ENCODE results near the gene ADAMTSL5. TPM values are rescaled to one million over a fixed set of nuclear protein-coding genes. Genes with fewer than 3 reads are reported as not detected.
"Not testable (repeated sequence)": the region's sequence is repeated elsewhere in the genome, so short reads cannot be mapped to it uniquely, and the experiment has no call there.

The ADAMTSL5 gene
- total RNA-seq, 1 donor from 2014 or later, result 3.6 TPM

DNA sequence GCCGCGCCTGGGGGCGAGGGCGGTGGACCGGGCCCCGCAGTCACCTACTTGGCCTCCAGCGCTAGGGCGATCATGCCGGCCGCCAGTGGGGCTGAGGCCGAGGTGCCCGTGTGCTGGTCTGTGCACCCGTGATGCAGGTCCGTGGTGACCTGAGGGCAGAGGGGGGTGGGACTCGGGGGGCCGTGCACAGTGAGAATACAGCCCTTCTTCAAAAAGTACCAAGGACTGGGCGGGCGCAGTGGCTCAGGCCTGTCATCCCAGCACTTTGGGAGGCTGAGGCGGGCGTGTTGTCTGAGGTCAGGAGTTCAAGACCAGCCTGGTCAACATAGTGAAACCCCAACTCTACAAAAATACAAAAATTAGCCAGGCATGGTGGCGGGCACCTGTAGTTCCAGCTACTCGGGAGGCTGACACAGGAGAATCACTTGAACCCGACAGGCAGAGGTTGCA is 28.8 kb downstream of the ADAMTSL5 start:
- Mint-ChIP-seq H3K36me3 (ENCODE audit: low read depth) (peaks cover 3% of the 10 kb centered on the region), H3K27ac (no peak overlapping the region), H3K4me3 (no peak overlapping the region)

DNA sequence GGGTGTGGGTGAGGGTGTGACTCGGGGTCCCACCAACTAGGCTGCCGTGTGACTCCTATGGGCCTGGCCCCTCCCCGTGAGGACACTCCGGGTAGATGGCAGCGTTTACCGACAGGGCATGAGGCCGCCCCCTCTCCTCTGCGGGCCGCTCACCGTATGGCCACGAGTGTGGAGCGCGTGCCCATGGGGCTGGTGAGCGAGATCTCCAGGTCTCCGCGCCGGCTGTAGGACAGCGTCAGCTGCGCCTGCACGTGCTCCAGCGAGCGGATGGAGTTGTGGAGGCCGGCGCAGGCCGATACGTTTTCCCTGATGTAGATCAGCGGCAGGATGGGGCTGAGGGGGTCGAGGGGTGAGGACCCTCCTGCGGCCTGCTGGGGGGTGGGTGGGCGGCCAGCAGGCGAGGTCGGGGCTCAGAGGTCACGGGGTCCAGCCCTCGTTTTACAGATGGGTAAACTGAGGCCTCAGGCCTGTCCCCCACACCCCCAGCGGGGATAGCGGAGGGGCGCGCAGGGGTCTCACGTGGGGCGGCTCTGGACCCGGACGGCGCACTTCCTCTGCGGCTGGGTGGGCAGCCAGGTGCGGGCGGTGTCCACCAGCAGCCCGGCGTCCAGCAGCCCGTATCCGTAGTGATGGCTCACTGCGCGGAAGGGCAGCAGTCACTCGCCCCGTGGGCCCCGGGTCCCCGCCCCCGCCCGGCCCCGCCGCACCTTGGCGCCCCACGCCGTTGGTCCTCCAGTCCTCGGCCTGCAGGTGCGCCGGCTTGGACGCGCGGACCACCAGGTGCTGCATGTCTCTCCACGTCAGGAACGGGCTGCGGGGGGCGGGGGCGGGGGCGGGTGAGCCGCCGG is 29.5 kb downstream of the ADAMTSL5 start:
- Mint-ChIP-seq H3K36me3 (ENCODE audit: low read depth) (peaks cover 4% of the 10 kb centered on the region), H3K9me3 (no peaks in the 10 kb centered on the region), H3K4me1 (ENCODE audit: low read depth) (peaks cover 6% of the 10 kb centered on the region), H3K27me3 (ENCODE audit: insufficient read depth) (no peaks in the 10 kb centered on the region), H3K4me3 (no peak overlapping the region), H3K27ac (no peak overlapping the region)
- no peak for DNase-seq (ENCODE audit: low spot score)
- intact Hi-C loops (cut with micrococcal nuclease), result no loop called here

More for the DNA sequence above, 28.8 kb downstream of the ADAMTSL5 start:
- H3K4me1 Mint-ChIP-seq (ENCODE audit: low read depth), result peaks cover 4% of the 10 kb centered on the region
- no peak for DNase-seq (ENCODE audit: low spot score)
- intact Hi-C loops (cut with micrococcal nuclease), result no loop called here
- no peaks in the 10 kb centered on the region for H3K27me3 Mint-ChIP-seq (ENCODE audit: insufficient read depth)
- no peaks in the 10 kb centered on the region for H3K9me3 Mint-ChIP-seq

DNA sequence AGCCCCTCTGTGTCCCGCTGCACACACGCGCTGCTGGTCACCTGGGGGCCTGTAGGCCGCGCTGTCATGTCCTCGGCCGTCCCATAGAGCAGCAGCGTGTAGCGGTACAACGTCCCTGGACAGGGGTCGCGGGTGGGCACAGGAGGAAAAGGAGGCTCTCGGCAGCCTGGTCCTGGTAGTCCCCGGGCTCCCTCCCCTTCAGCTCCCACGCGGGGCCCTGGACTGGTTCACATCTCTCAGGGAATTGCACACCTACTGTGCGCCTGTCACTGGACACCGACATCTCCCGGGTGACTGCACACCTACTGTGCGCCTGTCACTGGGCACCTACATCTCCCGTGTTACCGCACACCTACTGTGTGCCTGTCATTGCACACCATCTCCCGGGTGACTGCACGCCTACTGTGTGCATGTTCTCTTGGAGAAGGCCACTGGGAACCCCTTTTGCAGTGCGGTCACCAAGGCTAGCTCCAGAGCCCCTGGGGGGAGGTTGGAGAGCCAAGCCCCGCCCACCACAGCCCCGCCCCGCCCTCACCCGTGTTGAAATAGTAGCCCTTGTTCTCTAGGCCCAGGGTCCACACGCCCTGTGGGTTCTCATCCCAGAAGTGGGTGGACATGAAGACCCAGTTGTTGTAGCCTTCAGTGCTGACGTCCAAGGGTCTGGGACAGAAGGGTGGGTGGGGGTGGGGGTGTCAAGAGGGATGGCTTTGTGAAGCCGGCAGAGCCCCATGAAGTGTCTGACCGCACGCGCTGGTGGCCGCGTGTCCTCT is 30.3 kb downstream of the ADAMTSL5 start:
- Mint-ChIP-seq H3K9me3 (no peaks in the 10 kb centered on the region), H3K4me1 (ENCODE audit: low read depth) (peaks cover 7% of the 10 kb centered on the region), H3K36me3 (ENCODE audit: low read depth) (peaks cover 4% of the 10 kb centered on the region), H3K27me3 (ENCODE audit: insufficient read depth) (no peaks in the 10 kb centered on the region), H3K4me3 (no peak overlapping the region), H3K27ac (no peak overlapping the region)
- DNase-seq (ENCODE audit: low spot score), result no peak
- intact Hi-C loops (cut with micrococcal nuclease), result no loop called here

DNA sequence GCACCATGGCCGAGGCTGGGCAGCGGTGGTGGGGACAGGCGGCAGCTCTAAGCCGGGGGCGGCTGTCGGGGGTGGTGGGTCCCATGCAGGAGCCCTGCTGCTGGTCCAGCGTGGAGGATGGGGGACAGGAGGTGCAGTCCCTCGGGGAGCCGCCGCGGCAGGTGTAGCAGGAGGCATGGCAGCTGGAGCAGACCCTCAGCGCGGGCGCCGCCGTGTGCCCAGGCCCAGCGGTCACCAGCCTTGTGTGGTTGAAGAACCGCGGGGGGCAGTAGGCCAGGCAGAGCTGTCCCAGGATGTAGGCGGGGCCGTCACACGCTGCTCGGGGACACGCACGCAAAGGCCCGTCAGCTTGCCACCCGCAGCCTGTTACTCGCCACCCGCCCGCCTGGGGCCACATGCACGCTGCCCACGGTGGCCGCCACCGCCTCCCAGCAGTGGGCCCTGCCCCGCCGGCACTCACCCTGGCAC is 30.9 kb downstream of the ADAMTSL5 start:
- peaks cover 4% of the 10 kb centered on the region for H3K36me3 Mint-ChIP-seq (ENCODE audit: low read depth)
- H3K27me3 Mint-ChIP-seq (ENCODE audit: insufficient read depth), result no peaks in the 10 kb centered on the region
- DNase-seq (ENCODE audit: low spot score), result no peak
- peaks cover 12% of the 10 kb centered on the region for H3K4me1 Mint-ChIP-seq (ENCODE audit: low read depth)
- no peaks in the 10 kb centered on the region for H3K9me3 Mint-ChIP-seq
- intact Hi-C loops (cut with micrococcal nuclease), result no loop called here
- H3K27ac Mint-ChIP-seq, result no peak overlapping the region
- no peak overlapping the region for H3K4me3 Mint-ChIP-seq

DNA sequence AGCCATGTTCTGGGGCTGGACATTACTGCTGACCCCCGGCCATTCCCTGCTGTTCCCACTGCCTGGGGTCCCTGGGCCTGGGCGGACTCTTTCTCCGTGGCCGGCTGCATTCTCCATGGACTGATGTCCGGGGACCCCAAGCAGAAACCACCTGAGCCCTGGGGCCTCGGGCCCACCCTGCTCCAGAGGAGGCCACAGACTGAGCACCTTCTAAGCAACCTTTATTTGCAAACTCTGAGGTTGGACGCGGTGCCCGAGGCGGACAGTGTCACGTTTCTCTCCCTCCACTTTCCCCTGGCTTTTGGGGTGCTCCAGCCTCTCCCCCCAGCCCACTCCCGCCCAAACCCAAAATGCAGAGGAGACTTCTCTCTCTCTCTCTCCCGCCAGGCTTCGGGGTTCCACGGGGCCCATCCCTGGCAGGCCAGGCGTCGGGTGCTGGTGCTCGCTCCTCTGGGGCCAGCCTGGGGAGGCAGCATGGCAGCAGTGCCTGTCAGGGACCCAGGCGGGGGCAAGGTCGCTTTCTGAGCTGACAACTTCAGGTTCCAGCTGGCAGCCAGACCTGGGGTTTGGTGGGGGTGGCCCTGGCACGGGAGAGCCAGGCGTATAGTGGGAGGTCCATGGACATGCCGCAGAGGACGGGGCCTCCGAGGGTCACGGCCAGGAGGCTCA is 31.5 kb downstream of the ADAMTSL5 start:
- intact Hi-C loops (cut with micrococcal nuclease), result no loop called here
- Mint-ChIP-seq H3K27ac (no peak overlapping the region), H3K4me1 (ENCODE audit: low read depth) (peaks cover 12% of the 10 kb centered on the region), H3K9me3 (no peaks in the 10 kb centered on the region), H3K27me3 (ENCODE audit: insufficient read depth) (no peaks in the 10 kb centered on the region), H3K36me3 (ENCODE audit: low read depth) (peaks cover 4% of the 10 kb centered on the region), H3K4me3 (no peak overlapping the region)
- DNase-seq (ENCODE audit: low spot score), result no peak

DNA sequence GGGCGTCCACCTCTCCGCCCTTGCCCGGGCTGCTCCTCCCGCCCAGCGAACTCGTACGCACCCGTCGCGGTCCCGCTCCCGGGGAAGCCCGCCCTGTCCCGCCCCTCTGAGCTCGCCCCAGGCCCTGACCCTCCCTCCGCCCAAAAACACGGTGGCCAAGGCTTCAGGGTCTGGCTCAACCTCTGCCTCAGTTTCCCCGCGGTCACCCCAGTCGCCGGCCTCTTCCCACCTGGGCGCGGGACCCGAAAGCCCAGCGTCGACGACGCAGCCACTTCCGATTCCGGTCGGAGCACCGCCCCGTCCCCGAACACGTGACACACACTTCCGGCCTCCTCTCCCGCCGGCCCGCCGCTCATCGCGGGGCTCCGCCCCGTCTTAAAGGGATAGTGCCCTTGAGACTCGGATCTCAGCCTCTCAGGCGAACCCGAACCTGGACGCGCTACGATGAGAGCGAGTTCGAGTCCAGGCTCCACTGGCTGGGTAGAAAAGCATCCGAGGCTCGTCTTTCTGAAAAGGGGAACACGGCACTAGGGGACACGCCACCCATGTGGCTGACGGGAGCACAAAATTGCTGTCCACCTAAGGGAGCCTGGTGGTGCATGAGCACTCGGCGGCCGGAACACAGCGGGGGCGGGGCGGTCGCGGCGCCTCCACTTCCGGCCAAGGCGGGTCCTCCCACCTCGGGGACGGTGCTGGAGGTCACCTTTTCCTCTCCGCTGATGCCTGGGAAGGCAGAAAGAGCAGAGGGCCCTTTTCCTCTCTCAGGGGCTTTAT is 33.7 kb downstream of the ADAMTSL5 start, which contains the start of gene C19orf25:
C19orf25 (minus strand) TSS at position 282 of the 774 bp plus-strand sequence. CDS start 312 bp downstream, outside the sequence.
- H3K9me3 Mint-ChIP-seq, result no peaks in the 10 kb centered on the region
- H3K27ac Mint-ChIP-seq, result peak within 1 kb of the TSS; percentile 97
- H3K36me3 Mint-ChIP-seq (ENCODE audit: low read depth), result peaks cover 4% of the 10 kb centered on the region
- H3K4me1 Mint-ChIP-seq (ENCODE audit: low read depth), result peaks cover 12% of the 10 kb centered on the region
- peak within 1 kb of the TSS; percentile 96 for H3K4me3 Mint-ChIP-seq
- H3K27me3 Mint-ChIP-seq (ENCODE audit: insufficient read depth), result no peaks in the 10 kb centered on the region
- intact Hi-C loops (cut with micrococcal nuclease), result loop anchor here (1.0 to 2.0 kb wide), 6 partner anchors 8 to 96 kb away; partner anchors contain the start of genes ADAMTSL5, NDUFS7, PCSK4 and RPS15
- peak; percentile 92 for DNase-seq (ENCODE audit: low spot score)

DNA sequence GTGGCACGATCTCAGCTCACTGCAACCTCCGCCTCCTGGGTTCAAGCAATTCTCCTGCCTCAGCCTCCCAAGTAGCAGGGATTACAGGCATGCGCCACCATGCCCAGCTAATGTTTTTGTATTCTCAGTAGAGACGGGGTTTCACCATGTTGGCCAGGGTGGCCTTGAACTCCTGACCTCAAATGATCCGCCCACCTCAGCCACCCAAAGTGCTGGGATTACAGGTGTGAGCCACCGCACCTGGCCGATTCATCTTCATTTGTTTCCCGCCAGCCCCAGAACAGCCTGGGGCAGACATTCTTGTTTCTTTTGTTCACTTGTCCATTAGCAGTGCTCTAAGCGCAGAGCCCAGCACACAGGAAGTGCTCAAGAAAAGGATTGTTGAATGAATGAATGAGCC is 35.8 kb downstream of the ADAMTSL5 start:
- H3K9me3 Mint-ChIP-seq; intact Hi-C loops (cut with micrococcal nuclease); DNase-seq (ENCODE audit: low spot score); H3K27me3 Mint-ChIP-seq (ENCODE audit: insufficient read depth); H3K27ac Mint-ChIP-seq; H3K36me3 Mint-ChIP-seq (ENCODE audit: low read depth): not testable (repeated sequence)
- peak overlapping the region; percentile 59 for H3K4me3 Mint-ChIP-seq
- peaks cover 12% of the 10 kb centered on the region for H3K4me1 Mint-ChIP-seq (ENCODE audit: low read depth)

DNA sequence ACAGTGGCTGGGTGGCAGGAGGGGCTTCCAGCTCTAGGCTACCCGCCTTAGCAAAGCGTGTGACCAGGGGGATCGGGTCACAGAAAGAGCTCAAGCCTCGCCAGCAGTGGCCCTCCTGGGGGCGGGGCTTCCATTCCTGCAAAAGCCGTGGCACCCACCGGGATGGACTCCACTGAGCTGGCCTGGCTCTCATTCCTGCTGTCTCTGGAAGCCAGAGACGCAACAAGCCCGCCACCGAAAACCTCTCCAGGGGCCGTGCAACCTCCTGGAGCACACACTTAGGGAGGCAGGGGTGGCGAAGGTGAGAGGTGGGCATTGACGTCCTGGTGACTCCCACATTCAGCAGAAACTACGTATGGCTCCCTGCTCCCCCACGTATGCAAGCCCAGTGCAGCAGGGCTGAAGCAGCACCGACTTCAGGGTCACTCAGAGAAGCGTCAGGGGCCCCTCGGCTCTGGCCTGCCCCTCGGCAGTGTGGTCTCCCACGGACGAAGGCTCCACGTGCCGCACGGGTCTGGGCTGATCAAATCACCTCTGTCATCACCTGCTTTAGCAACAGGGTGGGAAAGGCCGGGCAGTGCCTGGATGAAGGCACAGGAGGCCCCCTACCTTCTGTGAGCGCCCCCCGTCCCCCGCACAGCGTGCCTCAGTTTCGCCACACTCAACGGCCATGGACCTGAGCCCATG is 36.9 kb downstream of the ADAMTSL5 start:
- H3K4me1 Mint-ChIP-seq (ENCODE audit: low read depth), result peaks cover 12% of the 10 kb centered on the region
- H3K36me3 Mint-ChIP-seq (ENCODE audit: low read depth), result peaks cover 4% of the 10 kb centered on the region
- no peaks in the 10 kb centered on the region for H3K9me3 Mint-ChIP-seq
- no peak for DNase-seq (ENCODE audit: low spot score)
- intact Hi-C loops (cut with micrococcal nuclease), result no loop called here
- no peak overlapping the region for H3K27ac Mint-ChIP-seq
- H3K4me3 Mint-ChIP-seq, result no peak overlapping the region
- H3K27me3 Mint-ChIP-seq (ENCODE audit: insufficient read depth), result peaks cover 7% of the 10 kb centered on the region

DNA sequence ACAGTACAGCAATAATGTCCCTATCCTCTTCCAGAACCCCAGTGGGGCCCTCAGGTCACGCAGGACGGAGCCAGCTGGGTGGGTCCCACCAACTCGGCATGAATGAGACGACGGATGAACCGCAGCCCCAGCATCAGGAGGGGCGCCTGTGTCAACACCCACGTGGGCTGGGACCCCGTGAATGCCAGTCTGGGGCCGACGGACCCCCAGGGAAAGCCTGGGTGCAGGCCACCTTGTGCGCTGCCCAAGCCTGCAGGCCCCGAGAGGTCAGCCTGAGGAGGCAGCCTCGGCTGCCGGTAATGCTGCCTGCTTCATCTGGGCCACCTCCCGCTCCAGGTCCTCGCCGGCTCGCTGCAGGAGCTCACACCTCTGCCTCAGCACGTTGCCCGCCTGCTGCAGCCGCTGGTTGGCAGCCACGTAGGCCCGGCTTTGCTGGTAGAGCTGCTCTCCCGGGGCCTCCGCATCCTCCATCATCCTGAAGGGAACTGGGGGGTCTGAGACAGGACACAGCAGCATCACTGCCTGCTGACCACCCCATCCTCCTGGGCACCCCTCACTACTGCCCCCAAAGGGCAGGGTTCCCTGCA is 38.0 kb downstream of the ADAMTSL5 start:
- no peak for DNase-seq (ENCODE audit: low spot score)
- peaks cover 12% of the 10 kb centered on the region for H3K4me1 Mint-ChIP-seq (ENCODE audit: low read depth)
- no peak overlapping the region for H3K27ac Mint-ChIP-seq
- peaks cover 4% of the 10 kb centered on the region for H3K36me3 Mint-ChIP-seq (ENCODE audit: low read depth)
- intact Hi-C loops (cut with micrococcal nuclease), result no loop called here
- no peak overlapping the region for H3K4me3 Mint-ChIP-seq
- H3K27me3 Mint-ChIP-seq (ENCODE audit: insufficient read depth), result peaks cover 10% of the 10 kb centered on the region
- H3K9me3 Mint-ChIP-seq, result no peaks in the 10 kb centered on the region

DNA sequence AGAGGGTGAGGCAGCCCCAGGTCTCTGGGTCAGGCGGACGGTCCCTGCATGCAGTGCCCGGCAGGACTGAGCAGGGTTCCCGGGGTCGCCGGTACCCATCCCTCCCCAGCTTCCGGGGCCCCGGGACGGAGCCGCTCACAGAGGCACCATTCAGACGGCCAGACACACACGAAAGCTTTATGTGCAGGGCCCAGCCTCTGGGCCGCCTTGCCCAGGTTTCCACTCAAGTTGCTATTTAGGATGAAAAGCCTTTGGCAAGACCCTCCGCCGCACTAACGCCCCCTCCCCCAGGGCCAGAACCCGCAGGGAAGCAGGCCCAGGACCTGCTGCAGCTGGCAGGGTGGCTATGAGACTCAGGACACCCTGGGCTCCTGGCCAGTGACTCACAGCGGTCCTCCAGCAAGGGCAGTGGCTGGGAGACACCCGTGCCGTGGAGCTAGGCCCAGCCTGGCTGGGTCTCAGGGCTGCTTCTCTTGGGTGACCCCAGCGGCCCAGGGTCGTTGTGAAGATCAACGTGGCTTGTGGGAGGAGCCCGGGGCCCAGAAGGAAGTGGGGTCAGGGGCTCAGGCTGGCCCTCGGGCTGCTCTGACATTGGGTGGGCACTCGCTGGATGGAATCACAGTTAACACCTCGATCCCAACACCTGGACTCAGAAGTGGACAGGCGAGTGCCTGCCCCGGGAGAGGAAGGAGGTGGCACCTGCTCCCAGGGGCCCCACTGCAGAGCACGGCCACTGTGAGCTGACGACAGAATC is 38.6 kb downstream of the ADAMTSL5 start:
- H3K27ac Mint-ChIP-seq, result no peak overlapping the region
- no peak for DNase-seq (ENCODE audit: low spot score)
- peaks cover 10% of the 10 kb centered on the region for H3K4me1 Mint-ChIP-seq (ENCODE audit: low read depth)
- H3K36me3 Mint-ChIP-seq (ENCODE audit: low read depth), result peaks cover 3% of the 10 kb centered on the region
- H3K27me3 Mint-ChIP-seq (ENCODE audit: insufficient read depth), result peaks cover 10% of the 10 kb centered on the region
- intact Hi-C loops (cut with micrococcal nuclease), result no loop called here
- H3K9me3 Mint-ChIP-seq, result no peaks in the 10 kb centered on the region
- H3K4me3 Mint-ChIP-seq, result no peak overlapping the region
